Measurements from ENCODE around the gene ODAM.
"Not testable (repeated sequence)": the region's sequence is repeated elsewhere in the genome, so short reads cannot be mapped to it uniquely, and the experiment has no call there.

Gene ODAM

GRCh38 chr4:70195425-70195824 is at the start of gene ODAM:
ODAM (plus strand) TSS chr4:70195725; CDS start chr4:70196544, 819 bp downstream.
- DNase-seq (ENCODE audit: extremely low read depth in 1 of 2, low read depth in 1 of 2) = no peak

- DNase-seq (ENCODE audit: extremely low read depth in 1 of 2, low read depth in 1 of 2) = no peak
These were observed 44.3 kb upstream of the ODAM start for GRCh38 chr4:70151271-70151670.

- no peak for DNase-seq (ENCODE audit: extremely low read depth in 1 of 2, low read depth in 1 of 2)
These were observed 43.4 kb upstream of the ODAM start for GRCh38 chr4:70152088-70152487.

- no peak for DNase-seq (ENCODE audit: extremely low read depth in 1 of 2, low read depth in 1 of 2)
These were observed 41.6 kb upstream of the ODAM start, which contains the start of gene PRR27 for GRCh38 chr4:70153937-70154336. PRR27 (plus strand) TSS chr4:70154237; CDS start chr4:70154376, 139 bp downstream.

- DNase-seq (ENCODE audit: extremely low read depth in 1 of 2, low read depth in 1 of 2) = no peak
These were observed 36.9 kb upstream of the ODAM start for GRCh38 chr4:70158576-70158975.

- no peak for DNase-seq (ENCODE audit: extremely low read depth in 1 of 2, low read depth in 1 of 2)
These were observed 18.4 kb upstream of the ODAM start for GRCh38 chr4:70177090-70177489.

- no peak for DNase-seq (ENCODE audit: extremely low read depth in 1 of 2, low read depth in 1 of 2)
These were observed 17.4 kb upstream of the ODAM start for GRCh38 chr4:70178075-70178660.

GRCh38 chr4:70179811-70180210 is 15.7 kb upstream of the ODAM start:
- DNase-seq (ENCODE audit: extremely low read depth in 1 of 2, low read depth in 1 of 2) = no peak

GRCh38 chr4:70181864-70182263 is 13.7 kb upstream of the ODAM start:
- DNase-seq (ENCODE audit: extremely low read depth in 1 of 2, low read depth in 1 of 2) = no peak

- no peak for DNase-seq (ENCODE audit: extremely low read depth in 1 of 2, low read depth in 1 of 2)
These were observed 12.9 kb upstream of the ODAM start for GRCh38 chr4:70182517-70183167.

- no peak for DNase-seq (ENCODE audit: extremely low read depth in 1 of 2, low read depth in 1 of 2)
These were observed 12.2 kb upstream of the ODAM start for GRCh38 chr4:70183168-70183939.

- no peak for DNase-seq (ENCODE audit: extremely low read depth in 1 of 2, low read depth in 1 of 2)
These were observed 11.6 kb upstream of the ODAM start for GRCh38 chr4:70183940-70184246.

GRCh38 chr4:70187216-70187615 is 8.3 kb upstream of the ODAM start:
- DNase-seq (ENCODE audit: extremely low read depth in 1 of 2, low read depth in 1 of 2) = no peak

- DNase-seq (ENCODE audit: extremely low read depth in 1 of 2, low read depth in 1 of 2) = no peak
These were observed 4.9 kb upstream of the ODAM start for GRCh38 chr4:70190579-70190978.

- DNase-seq (ENCODE audit: extremely low read depth in 1 of 2, low read depth in 1 of 2) = no peak
These were observed 3.9 kb upstream of the ODAM start for GRCh38 chr4:70191647-70192046.

GRCh38 chr4:70192895-70193294 is 2.6 kb upstream of the ODAM start:
- DNase-seq (ENCODE audit: extremely low read depth in 1 of 2, low read depth in 1 of 2) = no peak

GRCh38 chr4:70196857-70197256 is 1.3 kb downstream of the ODAM start:
- DNase-seq (ENCODE audit: extremely low read depth in 1 of 2, low read depth in 1 of 2) = no peak

GRCh38 chr4:70197842-70198241 is 2.3 kb downstream of the ODAM start:
- no peak for DNase-seq (ENCODE audit: extremely low read depth in 1 of 2, low read depth in 1 of 2)

GRCh38 chr4:70203601-70204000 is 8.1 kb downstream of the ODAM start:
- DNase-seq (ENCODE audit: extremely low read depth in 1 of 2, low read depth in 1 of 2) = no peak

- DNase-seq (ENCODE audit: extremely low read depth in 1 of 2, low read depth in 1 of 2) = not testable (repeated sequence)
These were observed 17.2 kb downstream of the ODAM start for GRCh38 chr4:70212752-70213151.

GRCh38 chr4:70216109-70216508 is 20.6 kb downstream of the ODAM start:
- DNase-seq (ENCODE audit: extremely low read depth in 1 of 2, low read depth in 1 of 2) = not testable (repeated sequence)

- DNase-seq (ENCODE audit: extremely low read depth in 1 of 2, low read depth in 1 of 2) = not testable (repeated sequence)
These were observed 21.0 kb downstream of the ODAM start for GRCh38 chr4:70216550-70216949.
